Measurements from ENCODE around the gene PHLDA2.

PHLDA2 gene, protein sequence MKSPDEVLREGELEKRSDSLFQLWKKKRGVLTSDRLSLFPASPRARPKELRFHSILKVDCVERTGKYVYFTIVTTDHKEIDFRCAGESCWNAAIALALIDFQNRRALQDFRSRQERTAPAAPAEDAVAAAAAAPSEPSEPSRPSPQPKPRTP

DNA sequence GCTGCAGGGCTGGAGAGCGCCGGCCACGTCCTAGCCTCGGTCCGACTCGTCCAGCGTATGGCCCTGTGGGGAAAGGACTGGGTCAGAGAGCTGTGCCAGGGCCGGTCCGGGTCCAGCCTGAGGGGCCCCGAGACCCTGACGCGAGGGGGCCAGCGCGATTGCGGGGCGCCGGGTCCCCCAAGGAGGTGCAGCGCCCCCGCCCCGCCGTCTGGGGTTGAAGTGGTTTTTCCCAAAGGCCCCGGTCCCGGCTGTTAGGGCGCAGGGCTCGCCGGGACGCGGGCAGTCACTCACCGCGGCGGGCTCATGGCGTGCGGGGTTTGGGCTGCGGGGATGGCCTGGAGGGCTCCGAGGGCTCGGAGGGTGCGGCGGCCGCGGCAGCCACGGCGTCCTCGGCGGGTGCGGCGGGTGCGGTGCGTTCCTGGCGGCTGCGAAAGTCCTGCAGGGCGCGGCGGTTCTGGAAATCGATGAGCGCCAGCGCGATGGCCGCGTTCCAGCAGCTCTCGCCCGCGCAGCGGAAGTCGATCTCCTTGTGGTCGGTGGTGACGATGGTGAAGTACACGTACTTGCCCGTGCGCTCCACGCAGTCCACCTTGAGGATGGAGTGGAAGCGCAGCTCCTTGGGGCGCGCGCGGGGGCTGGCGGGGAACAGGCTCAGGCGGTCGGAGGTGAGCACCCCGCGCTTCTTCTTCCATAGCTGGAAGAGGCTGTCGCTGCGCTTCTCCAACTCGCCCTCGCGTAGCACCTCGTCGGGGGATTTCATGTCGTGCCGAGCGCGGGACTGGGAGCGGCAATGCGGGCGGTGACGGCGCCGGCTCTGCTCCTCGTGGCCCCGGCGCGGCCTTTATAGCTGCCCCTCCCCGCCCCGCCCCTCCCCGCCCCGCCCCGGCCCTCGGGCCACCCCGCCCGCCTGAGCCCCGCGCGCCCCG, at the start of gene PHLDA2:
Gene PHLDA2, minus strand, starts transcription at position 816 of the 926 bp plus-strand sequence. Its CDS starts 56 bp downstream, at position 760.
- DNase-seq (ENCODE audit: low read depth): peak; percentile 34

DNA sequence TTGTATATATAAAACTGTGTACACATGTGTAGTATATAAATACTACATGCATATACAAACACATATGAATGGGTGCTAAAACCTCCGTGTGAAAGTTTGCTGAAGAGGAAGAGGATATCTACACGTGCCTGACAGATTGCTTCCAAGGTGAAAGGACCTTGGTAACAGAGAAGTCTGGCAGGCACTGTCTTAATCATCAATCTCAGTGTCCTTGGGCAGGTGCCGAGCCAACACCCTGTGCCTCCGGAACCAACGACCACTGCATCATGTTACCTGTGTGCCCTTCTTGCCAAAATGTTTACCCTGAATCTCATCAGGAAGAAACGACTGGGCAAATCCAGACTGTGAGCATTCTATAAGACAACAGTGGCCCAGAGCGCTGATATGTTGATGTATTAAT, 47.9 kb upstream of the PHLDA2 start:
- no peak for DNase-seq (ENCODE audit: low read depth)

DNA sequence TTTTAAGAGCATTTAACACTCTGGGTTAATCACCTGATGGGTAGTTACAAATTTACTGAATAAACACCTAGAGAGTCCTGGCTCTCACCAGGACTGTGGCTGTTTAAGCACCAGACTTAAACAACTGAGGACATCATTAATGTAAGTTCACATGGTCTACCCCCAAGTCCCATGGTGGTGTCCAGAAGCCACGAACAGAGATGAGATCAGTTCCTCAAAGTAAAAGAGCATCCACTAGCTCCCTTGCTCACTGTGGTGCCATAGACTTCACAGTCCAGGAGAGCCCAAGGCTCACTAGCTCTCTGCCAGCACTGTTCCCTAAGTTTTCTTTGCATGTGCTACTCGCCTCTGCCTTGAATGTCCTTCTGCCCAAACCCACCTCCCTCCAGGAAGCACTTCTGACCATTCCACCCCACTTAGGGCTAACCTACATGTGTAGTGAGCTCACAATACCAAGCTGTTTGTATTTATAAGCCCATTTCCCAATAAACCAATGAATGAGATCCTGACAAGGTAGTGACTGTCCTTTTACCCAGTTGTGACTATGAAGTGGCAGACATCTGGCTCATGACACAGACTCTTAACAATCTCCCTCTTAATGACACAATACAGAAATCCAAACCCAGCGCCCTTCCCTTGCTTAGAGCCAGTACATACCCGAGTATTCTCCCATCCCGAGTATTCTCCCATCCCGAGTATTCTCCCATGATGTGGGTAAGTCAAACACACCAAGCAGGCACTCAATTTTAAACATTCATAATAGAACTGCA, 47.3 kb upstream of the PHLDA2 start:
- no peak for DNase-seq (ENCODE audit: low read depth)

DNA sequence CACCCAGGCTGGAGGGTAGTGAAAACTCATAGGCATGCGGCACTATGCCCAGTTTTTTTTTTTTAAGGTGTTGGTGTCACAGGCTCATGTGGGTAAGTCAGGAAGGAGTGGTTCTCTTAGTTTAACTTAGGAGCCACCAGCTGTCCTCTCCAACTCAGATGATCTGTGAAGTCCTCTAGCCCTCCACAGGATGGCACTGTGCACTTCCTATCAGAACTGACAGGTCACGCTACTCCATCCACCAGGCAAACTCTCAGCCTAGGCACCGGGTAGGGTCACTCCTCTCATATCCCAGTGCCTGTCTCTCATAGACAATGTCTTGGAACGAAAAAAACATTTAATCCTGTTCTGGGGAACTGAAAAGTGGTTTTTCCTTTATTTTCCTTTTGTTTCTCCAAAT, 46.4 kb upstream of the PHLDA2 start:
- peak; percentile 11 for DNase-seq (ENCODE audit: low read depth)

DNA sequence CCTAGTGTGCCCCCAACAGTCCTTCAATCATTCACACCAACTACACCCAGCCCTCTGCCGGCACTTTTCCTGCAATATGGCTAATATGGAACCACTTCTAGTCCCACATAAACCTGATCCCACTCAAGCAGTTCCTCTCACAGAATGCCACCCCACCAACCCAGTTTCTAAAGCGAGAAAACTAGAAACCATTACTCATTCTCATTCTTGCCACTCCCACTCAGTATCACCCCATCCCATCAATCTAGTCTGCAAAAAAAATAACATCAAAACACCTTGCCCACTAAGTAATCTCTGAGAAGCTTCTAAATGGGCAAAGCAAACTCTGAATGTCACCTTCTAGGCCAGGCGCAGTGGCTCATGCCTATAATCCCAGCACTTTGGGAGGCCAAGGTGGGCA, 45.1 kb upstream of the PHLDA2 start:
- DNase-seq (ENCODE audit: low read depth): no peak

DNA sequence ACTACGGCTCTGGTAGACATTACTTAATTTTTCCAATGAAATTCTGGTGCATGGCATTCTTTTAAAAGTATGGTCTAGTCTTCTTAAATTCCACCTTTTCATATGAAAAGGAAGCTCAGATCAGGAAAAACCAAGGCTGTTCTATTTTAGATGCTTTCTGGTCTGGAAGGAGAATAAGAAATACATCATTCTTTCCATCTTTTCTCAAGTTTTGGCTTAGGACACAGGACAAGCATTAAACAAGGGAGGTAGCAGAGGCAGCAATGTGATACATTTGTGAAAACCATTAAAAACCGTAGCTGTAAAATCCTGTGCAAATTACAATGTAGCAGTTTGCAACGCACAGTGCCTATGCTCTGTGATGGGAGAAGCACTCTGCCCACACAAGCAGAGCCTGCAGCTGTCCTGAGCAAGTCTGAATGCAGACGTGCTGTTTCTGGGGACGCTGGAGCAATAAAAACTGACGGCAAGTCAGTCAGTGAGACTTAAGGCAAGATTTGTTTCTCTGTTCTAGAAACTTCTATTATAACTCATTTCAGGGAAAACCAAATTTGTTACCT, 39.2 kb upstream of the PHLDA2 start:
- no peak for DNase-seq (ENCODE audit: low read depth)

DNA sequence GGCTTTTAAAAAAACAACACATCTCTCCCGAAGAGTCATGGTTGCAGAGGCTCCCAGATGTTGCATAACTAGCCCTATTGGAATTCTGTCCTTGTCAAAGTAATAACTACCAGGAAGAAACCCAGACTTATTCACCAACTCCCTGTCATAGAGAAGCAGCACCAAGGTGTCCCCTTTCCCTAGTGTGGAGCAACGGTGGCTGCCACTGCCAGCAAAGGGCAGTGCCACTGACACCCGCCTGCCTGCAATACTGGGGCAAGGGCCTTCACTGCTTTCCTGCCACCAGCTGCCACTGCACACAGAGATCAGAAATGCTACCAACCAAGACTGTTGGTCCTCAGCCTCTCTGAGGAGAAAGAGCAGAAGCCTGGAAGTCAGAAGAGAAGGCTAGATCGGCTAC, 35.6 kb upstream of the PHLDA2 start:
- no peak for DNase-seq (ENCODE audit: low read depth)

DNA sequence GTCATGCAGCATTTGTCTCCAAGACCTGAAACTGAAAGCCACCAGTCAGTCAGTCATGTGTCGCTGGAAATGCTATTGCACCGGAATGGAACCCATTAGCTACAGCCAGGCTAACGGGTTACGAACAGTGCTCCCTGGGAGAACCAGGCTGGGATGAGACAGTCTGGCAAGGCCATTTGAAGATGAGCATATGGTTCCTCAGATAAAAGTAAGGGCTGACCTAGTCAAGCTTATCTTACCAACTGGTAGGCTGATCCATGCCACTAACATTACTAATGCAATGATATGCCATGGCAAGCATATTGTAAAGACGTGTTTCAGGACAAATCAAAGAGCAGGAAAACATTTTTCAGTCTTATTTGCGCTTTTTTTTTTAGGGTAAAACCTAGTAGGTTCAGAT, 34.5 kb upstream of the PHLDA2 start:
- no peak for DNase-seq (ENCODE audit: low read depth)

DNA sequence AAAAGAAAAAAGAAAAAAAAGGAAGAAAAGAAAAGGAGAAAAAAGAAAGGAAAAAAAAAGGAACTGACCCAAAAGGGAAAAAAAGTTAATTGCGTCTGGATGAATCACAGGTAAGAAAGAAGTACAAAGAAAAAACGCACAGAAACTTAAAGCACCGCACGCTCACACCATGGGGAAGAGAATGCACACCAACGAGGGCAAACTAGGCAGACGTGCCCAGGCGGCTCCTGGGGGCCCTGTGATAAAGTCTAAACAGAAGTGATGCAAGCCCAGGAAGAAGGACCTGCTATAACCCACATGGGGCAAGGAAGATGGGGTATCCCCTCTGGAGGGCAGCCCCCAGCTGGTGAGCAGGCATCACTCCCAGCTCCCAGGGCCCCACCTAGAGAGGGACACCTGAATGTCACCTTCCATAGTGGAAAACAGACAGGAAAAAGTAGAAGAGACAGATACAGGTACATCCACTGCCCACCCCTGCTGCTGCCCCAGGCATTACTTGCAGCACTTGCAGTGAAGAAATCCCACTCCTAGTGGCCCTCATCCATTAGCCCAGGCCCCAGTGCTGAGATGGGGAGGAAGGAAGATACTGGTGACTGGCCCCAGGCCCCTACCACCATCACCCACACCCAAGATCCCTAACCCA, 34.0 kb upstream of the PHLDA2 start:
- no peak for DNase-seq (ENCODE audit: low read depth)

DNA sequence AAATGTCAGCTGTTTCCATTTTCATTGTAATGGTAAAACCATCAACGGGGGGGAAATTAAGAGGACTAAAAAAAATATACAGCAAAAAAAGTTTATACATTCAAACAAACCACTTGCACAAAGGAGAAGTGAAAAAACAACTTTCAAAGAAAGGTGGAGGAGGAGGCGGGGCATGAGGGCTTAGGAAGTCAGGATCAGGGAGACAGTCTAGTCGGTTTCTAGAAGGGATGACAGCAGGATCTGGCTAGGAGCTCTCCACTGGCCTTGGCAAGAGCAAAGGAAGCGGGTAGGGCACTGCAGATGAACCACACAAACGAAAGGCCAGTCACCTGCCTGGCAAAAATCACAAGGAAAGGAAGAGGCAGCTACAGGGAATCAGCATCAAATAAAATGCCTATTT, 31.9 kb upstream of the PHLDA2 start:
- DNase-seq (ENCODE audit: low read depth): no peak

DNA sequence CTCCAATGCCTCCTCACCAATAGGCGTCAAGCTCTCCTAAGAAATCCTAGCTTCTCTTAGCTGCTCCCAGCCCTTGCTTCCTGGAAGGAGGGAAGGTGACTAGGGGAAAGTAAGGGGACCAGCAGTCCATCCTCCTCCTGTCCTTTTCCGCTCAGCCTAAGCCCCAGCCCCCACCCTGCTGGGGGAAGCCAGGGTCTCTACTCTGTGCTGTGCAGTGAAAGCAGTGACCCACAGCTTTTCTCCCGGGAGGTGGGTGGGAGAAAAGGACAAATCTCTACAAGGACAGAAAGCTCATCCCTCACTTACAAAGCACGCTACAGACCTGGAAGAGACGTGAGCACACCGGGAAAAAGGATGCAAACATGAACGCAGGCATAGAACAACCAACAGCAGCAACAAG, 30.9 kb upstream of the PHLDA2 start:
- no peak for DNase-seq (ENCODE audit: low read depth)

DNA sequence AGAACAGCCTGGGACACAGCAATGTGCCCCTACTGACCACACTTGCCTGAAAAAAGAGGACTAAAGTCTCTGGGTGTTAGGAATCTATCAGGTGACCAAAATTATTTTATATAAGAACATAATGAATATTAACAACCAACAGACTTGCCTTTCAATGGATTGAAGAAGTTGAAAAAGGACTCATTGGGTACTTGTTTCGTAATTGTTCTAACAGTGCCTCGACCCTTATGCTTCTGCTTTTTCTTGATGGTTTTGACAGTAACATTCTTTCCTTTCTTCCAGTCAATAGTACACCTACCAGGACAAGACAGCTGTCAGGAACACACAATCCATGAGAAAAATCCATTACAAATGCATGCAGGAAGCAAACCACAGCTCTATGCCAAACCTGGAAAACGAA, 29.0 kb upstream of the PHLDA2 start:
- no peak for DNase-seq (ENCODE audit: low read depth)

DNA sequence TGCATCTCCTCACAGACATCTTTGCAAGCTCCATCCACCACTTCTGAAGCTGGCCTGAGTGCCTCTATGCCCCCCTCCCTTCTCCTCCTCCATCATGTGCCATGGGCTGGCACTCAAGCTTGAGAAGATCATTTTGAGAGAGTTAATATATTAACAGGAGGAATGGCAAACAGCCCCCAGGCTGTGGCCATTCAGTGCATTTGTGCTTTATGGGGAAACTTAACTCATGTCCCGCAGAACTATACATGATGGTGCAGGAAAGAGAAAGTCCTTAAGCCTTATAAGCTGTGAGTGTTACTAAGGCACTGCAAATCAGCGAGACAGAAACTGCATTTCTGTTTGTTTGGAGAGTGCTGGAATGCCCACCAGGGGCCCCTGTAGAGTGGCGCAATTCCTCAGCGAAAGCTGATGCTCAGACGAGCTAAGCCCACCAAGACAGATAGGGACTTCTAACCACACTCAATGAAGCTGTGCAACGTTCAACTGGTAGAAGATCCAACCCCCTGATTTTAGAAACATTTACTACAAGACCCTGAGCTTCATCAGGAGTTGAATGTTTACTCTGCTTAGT, 26.8 kb upstream of the PHLDA2 start:
- DNase-seq (ENCODE audit: low read depth): no peak

DNA sequence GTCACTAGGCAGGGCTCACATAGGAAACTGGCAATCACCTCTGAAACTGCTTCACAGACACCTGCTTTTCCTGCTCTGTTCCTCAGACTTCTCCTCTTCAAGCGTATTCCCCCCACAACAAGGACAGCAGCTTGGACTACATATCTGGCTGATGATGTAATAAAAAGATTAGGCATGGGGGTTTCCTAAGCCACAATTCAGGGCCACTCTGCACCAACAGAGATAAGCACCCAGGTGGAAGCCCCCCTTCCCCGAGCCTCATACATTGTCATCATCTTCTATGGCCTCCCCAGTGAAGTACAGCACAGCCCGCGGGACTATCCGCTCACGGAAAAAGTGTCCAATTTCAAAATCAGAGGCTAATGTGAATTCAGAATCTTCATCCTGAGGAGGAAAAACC, 25.0 kb upstream of the PHLDA2 start:
- no peak for DNase-seq (ENCODE audit: low read depth)

DNA sequence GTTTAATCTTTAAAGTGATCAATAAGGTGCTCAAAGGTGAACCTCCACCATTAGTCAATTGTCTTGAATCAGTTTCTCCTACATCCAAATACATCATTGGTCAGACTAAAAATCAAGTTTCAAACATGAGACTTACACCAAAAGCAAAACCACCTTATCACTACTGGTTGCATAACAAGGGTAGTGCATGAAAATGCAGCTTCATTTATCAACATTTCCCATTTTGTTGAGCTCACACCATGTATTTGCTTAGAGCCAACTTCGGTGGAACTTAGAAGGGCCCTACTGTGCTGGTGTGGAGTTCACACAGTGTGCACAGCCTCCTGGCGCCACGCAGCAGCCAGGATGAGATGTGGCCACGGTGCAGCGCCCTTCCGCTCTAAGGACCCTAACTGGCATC, 23.1 kb upstream of the PHLDA2 start:
- DNase-seq (ENCODE audit: low read depth): no peak

DNA sequence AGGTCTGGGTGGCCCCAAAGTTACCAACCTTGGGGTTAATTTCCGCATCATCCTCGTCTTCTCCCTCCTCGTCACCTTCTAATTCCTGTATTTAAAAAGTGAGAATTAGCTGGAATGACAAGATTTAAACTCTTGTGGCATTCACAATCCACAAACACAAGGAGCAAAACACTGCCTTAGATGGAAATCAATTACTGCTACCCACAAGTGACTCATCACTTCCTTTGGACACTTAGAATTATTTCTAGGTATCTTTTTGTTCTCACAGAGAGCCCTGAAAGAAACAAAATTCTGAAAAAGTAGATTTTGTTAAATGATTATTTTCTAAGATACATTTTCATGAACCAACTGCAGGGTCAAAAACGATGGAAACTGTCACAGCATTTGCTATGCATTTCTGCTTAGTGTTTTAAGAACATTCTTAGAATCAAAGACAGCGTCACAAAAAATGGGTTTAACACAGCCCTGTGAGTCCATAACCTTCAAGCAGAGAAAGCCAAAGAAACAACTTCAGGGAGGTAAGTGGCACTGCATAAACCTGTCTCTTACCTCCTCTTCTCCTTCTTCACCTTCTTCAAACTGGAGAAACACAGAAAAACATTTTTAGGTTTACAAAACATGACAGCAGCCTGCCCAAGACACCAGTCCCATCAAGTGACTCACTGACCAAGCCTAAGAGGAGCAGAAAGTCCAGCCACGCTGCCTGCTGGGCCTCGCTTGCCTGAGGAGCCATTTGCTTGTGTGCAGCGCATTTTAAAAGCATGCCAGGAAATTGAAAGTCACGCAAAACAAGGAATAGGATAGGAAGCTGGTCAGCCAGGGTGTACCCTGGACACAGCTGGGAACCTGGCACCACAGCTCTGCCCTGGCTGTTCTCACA, 22.3 kb upstream of the PHLDA2 start:
- DNase-seq (ENCODE audit: low read depth): no peak

DNA sequence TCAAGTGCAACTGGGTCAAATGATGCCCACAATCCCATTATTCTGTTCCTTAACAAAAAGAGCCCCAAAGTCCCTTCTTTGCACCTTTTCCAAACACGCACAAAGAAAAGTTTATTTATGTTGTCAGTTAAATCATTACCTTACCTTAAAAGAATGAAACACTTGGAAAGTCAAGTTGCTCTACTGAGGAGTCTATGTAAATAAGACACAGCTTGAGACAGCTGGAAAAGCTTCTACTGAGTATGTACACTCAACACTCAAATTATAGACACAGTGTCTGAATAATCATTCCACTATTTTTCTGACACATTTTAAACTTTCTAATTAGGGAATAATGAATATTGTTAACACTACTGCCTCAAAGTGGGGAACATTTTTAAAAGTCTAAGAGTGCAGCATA, 21.6 kb upstream of the PHLDA2 start:
- DNase-seq (ENCODE audit: low read depth): no peak

DNA sequence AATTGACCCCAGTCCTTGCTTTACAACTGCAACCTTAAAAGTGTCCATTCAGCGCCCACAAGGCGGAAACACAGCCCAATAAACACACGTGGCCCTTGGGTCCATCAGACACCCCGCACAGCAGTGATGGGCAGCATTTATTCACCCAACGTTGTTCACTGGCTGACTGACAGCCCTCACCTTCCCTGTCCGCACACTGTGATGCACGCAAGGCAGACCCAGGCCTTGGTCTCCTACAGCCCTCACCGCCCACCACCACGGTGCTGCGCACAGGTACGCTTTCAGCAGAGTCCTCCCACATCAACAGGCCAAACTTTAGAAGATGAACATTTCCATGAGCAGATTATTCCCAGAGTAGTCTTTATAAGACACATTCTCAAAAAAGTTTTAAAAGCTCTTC, 20.7 kb upstream of the PHLDA2 start:
- DNase-seq (ENCODE audit: low read depth): no peak

DNA sequence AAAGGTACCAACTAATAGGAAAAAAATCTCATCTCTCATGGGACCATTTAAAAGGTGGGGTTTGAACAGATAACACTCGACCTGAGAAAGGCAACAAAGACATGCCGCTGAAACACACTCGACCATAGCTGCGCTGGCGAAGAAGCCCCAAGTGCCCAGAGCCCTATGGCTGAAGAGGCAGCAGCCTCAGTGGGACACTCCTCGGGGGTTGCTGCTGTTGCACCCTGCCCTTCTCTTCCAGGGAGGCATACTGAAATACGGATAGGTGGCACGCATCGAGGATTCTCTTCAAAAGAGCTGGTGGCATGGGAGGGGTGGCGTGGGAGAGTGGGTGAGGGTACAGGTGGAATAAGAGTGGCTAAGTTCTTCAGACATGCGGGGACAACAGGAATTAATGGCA, 18.5 kb upstream of the PHLDA2 start:
- no peak for DNase-seq (ENCODE audit: low read depth)

DNA sequence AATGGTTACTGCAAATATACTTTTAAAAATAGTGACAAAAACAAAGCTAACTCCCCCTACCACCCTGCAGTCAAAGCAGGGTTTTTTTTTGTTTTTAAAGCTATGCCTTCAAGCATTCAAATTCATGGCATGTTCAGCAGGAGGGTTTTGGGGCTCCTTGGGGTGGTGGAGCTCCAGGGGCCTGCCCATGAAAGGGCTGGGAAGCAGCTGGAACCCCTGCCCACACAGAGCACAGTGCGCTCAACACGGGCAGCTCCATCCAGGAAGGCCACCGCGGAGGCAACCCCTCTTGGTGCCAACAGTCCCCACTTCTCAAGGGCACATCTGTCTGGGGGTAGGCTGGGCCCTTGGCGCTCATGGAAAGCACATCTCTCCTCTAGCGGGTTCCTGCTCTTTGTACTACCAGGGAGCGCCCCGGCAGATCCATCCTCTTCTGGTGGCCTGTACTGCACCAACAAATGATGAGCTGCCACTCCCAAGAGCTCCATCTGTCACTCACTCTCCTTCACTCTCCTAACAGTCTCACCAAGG, 16.6 kb upstream of the PHLDA2 start:
- no peak for DNase-seq (ENCODE audit: low read depth)
